IPS DF 4.7 (cell line): Measurements from ENCODE around the gene PIP5K1C.

Experiments used
- DNase-seq: peaks from one replicate; pipeline ENCODE4 v3.0.0-alpha.2; 2013; ENCODE audit warnings: low spot score; ENCODE audit errors: extremely low read depth

PIP5K1C gene

DNA sequence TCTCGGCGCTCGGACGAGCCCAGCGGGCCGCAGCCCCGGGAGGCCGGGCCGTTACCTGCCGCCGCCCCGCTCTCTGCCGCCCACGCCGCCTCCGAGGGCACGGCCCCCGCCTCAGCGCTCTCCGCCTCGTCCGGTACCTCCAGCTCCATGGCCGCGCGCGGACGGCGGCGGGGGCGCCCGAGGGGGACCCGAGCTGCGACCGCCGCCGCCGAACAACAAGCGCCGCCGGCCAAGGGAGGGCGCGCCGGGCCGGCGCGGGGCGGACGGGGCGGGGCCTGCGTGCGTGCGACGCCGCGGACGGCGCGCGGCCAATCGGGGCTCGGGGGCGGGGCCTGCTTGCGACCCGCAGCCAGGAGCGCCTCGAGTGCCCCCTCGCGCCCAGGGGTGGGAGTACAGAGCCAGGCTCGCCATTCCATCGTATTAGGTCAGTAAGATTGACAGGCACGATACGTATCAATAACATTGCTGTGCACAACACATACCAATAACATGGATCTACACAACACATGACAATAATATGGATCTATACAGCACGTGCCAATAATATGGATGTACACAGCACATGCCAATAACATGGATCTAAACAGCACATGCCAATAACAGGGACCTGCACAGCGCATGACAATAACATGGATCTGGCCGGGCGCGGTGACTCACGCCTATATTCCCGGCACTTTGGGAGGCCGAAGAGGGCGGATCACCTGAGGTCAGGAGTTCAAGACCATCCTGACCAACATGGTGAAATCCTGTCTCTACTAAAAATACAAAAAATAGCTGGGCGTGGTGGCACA, at the start of gene PIP5K1C:
PIP5K1C (minus strand) TSS at position 227 of the 791 bp plus-strand sequence; CDS start at position 149, 78 bp downstream.
- no peak for DNase-seq

DNA sequence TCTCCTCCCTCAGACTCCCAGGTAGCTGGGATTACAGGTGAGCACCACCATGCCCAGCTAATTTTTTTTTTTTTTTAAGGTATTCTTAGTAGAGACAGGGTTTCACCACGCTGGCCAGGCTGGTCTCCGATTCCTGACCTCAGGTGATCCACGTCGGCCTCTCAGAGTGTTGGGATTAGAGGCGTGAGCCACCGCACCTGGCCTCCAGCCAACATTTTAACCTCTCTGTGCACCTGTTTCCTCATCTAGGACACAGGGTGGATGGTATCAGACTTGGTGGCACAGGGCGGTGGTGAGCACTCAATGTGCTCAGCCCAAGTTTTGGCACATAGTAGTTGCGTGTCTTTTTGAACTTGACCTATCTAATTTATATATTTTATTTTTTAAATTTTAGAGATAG, 48.7 kb upstream of the PIP5K1C start:
- DNase-seq: no peak

GRCh38 chr19:3746371-3747056, 46.2 kb upstream of the PIP5K1C start:
- DNase-seq: no peak

GRCh38 chr19:3745363-3746045, 45.2 kb upstream of the PIP5K1C start:
- DNase-seq: no peak

DNA sequence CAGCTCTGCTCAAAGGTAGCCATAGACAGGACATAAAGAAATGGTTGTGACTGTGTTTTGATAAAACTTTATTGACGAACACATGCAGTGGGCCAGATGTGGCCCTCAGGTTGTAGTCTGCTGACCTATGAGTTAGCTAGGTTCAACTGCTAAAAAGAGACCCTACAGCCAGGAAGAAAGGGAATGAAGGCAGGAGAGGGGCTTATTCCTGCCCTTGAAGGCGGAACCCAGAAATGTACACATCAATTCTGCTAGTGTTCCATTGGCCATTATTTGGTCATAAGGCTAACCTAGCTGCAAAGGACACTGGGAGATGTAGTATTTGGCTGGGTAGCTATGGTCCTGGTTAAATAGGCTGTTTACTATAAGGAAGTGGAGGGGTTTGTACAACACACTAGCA, 43.2 kb upstream of the PIP5K1C start:
- no peak for DNase-seq

DNA sequence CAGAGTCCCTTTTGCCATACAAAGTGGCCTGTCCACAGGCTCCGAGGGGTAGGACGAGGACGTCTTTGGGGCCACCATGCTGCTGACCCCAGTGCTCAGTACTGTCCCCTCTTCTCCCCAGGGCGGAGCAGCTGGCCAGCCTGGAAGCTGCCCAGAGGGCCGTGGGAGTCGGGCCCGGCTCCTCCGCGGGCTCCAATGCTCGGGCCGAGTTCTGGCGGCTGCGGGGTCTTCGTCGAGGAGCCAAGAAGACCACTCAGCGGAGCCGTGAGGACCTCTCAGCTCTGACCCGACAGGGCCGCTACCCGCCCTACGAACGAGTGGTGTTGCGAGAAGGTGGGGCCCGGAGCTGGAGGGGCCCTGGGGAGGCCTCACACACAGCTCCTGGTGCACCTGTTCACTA, 40.2 kb upstream of the PIP5K1C start:
- DNase-seq: no peak

DNA sequence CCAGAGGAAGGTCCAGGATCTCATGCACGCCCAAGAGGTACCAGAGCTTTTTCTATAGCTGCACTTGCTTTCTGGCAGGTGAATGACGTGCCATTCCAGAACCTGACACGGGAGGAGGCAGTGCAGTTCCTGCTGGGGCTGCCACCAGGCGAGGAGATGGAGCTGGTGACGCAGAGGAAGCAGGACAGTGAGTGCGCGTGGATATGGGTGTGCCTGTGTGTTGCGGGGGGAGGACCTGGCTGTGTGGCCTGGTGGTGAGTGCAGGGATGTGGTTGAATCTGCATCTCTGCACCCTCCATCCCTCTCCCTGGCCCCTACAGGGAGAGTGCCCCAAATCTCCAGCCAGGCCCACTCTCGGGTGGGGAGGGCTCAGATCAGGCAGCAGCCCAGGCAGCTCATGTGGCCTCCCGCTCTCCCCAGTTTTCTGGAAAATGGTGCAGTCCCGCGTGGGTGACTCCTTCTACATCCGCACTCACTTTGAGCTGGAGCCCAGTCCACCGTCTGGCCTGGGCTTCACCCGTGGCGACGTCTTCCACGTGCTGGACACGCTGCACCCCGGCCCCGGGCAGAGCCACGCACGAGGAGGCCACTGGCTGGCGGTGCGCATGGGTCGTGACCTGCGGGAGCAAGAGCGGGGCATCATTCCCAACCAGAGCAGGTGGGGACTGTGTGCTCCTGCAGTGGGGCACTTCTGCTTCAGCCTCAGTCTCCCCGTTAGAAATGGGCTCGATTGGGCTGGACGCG, 38.4 kb upstream of the PIP5K1C start:
- no peak for DNase-seq

GRCh38 chr19:3737487-3738205, 37.4 kb upstream of the PIP5K1C start:
- no peak for DNase-seq

- DNase-seq: no peak
These were observed 35.9 kb upstream of the PIP5K1C start for GRCh38 chr19:3736106-3736724.

DNA sequence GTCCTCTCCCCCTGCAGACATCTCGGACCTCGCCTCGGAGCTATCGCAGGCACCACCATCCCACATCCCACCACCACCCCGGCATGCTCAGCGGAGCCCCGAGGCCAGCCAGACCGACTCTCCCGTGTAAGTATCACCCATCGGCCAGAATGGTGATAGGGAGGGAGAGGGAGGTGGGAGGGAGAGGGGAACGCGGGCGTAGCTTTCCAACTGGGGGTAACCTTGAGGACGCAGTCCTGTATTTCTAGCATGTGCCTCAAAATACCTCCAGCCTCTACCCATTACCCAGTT, 34.0 kb upstream of the PIP5K1C start:
- no peak for DNase-seq

DNA sequence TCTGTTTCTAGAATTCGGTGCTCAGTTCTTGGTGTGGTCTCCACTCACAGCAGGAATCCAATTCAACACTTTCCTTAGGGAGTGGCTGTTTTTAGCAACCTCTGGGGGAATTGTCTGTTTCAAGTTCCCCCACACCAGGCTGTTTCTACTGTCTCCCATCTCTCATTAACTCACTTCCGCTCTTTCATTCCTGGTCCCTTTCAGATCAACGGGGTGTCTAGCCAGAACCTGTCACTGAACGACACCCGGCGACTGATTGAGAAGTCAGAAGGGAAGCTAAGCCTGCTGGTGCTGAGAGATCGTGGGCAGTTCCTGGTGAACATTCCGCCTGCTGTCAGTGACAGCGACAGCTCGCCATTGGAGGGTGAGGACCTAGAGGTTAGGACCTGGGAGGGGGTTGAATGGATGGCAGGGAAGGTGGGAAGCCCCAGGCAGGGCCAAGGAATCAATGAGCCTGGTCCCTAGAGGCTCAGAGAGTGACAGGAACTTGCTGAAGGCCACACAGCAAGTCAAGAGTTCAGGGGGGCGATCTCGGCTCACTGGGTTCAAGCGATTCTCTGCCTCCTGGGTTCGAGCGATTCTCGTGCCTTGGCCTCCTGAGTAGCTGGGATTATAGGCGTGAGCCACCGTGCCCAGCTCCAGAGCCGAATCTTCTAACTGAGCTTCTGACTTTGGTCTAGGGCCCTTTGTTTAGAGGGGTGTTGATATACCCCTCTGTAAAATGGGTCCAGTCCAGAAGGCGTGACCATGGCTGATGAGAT, 33.5 kb upstream of the PIP5K1C start:
- DNase-seq: no peak

- no peak for DNase-seq
These were observed 31.8 kb upstream of the PIP5K1C start for GRCh38 chr19:3732108-3732507.

- DNase-seq: no peak
These were observed 30.2 kb upstream of the PIP5K1C start for GRCh38 chr19:3730457-3730958.

GRCh38 chr19:3725640-3726310, 25.5 kb upstream of the PIP5K1C start:
- DNase-seq: no peak

DNA sequence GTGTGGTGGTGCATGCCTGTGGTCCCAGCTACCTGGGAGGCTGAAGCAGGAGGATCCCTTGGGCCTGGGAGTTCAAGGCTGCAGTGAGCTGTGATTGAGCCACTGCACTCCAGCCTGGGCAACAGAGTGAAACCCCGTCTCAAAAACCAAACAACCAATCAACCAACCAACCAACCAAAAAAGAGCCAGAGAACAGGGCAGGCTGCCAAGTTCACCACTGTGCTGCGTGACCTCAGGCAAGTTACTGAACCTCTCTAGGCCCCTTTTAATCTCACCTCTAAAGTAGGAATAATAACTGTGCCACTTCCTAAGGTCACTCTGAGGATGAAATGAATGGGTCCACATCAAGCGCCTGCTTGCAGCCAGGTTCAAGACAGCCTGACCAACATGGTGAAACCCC, 24.9 kb upstream of the PIP5K1C start:
- DNase-seq: no peak

GRCh38 chr19:3723883-3724282, 23.6 kb upstream of the PIP5K1C start:
- DNase-seq: no peak

DNA sequence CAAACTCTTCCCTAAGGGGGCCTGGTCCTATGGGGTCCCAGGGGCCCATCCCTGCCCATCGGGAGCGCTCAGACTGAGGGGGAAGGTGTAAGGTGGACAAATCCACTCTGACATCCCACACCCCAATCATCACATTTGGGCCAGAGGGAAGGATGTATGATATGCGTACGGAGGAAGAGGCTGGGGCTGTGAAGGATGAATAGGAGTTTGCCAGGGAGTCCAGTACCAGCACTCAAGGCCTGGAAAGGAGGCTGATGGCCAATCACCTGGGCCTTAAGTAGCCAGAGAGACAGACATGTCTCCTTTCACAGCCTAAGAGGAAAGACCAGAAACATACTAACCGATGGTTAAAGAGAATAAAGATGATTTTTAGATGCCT, 22.8 kb upstream of the PIP5K1C start:
- DNase-seq: no peak

DNA sequence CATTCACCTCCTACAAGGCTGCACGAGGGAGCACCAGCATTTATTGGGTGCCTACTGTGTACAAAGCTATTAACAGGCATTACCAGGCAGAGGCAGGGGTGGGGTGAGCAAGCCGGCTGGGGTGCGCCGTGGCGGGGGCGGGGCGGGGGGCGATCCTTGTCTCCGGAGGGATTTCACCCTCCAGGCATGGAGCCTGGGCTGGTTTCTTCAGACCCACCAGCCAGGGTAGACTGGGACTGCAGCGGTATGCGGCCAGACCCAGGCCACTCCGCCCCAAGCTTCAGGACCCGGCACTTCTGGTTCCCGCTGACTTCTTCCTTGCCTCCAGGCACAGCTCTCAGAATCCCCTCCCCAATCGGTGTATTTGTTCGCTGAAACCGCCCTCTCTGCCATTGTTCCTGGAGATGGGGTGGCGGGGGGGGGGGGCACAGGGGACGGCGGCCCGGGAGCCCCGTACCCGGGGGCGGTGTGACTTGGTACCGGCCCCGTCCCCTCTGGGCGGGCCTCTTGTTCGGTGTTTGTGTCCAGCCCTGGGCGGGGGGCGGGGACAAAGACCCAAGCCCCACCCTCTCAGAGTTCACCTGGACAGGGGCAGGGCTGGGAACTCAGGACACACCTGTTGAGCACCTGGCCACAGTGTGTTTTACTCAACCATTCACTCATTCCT, 22.3 kb upstream of the PIP5K1C start:
- no peak for DNase-seq
